ENCODE measurements around the gene LY86.

Gene LY86

DNA sequence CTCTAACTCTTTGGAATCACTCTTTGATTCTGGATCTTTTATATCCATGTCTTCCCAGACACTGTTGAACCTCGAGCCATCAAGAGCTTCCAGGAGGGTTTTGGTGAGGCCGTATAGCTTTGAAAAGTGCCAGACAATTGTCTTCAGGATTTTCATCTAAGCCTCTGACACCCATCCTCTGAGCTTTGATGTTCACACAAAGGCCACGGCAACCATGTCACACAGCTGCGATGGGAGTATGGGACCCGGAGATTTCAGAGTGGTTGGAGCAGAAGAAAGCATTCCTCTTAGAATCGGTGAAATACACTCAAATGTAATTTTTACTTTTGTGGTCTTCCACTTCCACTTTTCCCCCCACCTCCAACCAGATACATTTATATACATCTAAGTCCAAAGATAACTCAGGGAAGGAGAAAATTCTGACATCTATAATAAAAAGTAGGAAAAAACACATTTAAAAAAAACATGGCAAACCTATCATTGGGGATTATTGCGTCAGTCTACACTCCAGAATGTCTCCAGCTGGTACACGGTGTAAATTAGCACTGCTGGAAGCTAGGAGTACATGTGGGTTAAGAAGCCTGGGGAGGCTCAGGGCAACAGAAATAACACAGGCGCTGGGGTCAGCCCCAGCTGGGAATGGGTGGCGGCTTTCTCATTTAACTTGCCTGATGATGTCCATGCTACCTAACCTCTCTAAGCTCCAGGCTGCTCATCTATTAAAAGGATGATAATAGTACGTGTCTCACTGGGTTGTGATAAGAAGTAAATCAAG is 92.7 kb downstream of the LY86 start:
- no peak for DNase-seq (ENCODE audit: low read depth in 2 of 3, low spot score in 2 of 3)

DNA sequence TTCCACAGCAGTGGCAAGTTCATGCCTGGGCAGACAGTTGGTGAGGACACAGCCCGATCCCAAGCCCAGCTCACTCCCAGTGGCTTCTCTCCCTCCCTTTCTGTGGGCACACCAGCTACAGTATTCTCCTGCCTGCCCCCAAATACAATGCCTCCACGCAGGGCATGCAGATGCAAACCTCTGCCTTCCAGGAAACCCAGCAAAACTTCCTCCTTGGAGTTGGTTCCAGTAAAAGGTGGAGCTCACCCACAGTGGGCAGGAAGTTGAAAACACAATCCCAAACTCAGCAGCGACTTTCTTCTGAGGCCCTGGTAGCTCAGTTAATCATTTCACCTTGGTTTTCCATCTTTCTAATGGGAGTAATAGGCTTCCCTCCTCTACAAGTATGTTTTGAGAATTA is 93.7 kb downstream of the LY86 start:
- no peak for DNase-seq (ENCODE audit: low read depth in 2 of 3, low spot score in 2 of 3)

DNA sequence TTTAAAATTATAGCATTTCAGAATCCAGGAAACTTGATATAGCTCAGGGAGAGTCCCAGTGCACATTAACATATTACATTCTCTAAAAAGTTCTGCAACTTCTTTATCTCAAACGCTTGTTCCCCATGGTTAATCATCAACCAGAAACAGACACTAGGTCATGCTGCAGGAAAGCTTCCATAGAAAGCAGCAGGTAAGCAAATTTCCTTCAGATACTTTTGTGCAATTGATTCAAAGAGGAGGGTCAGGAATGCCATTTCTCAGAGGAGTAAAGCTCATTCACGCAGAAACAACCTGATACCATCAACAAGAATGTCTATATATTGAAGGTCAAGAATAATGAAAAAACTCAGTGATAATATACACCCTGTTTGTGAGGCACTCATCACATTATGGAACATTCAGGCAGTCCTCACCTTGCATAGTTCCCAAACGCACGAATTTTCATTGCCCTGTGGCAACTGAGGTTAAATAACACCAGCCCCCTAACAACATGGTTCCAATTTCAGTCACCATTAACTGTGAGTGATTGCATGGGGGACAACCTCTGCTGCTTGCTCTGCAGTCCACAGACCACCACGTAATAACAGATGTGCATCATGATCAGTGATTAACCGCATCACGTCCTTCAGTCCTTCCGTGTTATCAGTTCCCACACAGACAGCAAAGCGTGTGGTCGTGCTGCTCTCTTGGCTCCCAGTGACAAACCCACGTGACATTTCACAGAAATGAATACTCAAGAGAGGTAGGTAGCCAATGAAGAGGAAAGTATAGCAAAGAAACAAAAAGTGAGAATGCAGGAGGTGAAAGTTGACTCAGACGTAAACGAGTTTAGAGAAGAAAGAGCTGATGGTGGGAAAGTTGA is 95.7 kb downstream of the LY86 start:
- no peak for DNase-seq (ENCODE audit: low read depth in 2 of 3, low spot score in 2 of 3)

DNA sequence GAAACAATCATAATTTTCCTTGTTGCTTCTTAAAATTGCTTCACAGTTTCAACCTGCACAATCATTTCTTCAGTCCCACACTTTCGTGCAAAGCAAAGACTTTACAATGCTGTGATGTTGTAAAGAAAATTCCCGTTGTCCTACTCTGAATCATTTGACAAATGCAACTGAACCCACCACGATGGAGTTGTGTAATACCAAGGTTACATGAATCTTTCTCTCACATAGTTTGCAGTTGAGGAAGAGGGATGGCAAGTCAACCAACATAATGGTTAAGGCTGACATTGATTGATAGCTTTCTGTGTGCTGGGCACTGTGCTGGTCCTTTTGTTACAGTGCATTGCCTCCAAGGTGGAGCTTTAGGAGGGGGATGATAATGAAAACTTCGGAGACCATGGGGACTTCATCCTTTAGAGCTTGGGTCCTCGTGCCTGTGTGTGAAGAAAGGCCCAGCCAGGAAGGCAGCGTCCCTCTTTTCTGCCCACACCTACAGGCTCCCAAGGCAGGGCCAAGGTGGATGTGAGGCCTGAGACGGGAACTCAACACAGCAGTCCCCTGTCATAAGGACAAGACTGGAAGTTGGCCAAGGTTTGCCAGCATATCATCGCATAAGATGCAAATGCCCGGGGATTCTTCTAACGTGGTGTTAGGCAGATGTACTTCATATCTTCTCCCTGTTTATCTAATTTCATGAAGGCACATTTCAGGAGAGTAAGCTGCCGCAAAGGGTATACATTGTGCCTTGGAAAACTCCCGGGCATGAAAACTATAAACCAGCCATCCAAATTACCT is 96.9 kb downstream of the LY86 start:
- no peak for DNase-seq (ENCODE audit: low read depth in 2 of 3, low spot score in 2 of 3)

DNA sequence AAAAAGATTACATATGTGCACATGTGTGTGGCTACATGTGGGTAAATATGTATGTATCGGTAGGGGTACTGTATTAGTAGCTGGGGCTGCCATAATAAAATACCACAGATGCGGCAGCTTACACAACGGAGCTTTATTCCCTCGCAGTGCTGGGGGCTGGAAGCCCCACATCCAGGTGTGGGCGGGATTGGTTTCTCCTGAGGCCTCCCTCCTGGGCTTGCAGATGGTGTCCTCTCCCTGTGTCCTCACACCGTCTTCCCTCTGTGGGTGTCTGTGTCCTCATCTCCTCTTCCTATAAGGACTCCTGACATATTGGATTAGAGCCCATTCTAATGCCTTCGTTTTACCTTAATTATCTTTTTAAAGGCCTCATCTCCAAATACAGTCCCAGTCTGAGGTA is 97.7 kb downstream of the LY86 start:
- DNase-seq (ENCODE audit: low read depth in 2 of 3, low spot score in 2 of 3) = no peak

DNA sequence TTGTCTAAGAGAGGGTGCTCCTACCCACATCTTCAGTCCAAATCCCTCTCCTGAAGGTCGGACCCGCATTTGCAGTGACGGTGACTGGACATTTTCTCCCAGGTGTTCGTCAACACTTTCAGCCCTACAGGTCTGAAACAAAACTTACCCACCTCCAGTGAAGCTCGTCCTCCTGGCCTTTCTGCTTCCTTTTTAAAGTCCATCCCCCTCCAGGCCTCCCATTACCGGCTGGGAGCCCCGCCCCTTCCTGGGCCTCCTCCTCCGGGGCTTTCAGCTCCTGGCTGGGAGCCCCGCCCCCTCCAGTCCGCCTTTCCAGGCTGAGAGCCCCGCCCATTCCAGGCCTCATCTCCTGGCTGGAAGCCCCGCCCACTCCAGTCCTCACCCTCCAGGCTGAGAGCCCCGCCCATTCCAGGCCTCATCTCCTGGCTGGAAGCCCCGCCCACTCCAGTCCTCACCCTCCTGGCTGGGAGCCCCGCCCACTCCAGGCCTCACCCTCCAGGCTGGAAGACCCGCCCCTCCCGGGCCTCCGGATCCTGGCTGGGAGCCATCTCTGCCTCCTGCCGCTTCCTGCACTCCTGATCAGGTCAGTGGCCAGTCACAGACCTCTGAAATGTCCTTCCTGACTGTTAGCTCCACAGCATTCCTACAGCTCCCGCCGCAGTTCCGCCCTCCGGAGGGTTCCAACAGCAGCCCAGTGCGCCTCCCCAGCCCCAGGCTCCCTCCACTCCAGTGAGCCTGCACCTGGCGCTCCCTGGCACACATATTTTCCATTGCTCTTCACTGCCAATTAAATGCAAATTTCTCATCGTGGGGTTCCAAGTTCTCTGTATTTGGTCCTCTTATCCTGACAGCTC is 98.5 kb downstream of the LY86 start:
- peak in 1 of 3 experiments; percentile 19 for DNase-seq (ENCODE audit: low read depth in 2 of 3, low spot score in 2 of 3)

DNA sequence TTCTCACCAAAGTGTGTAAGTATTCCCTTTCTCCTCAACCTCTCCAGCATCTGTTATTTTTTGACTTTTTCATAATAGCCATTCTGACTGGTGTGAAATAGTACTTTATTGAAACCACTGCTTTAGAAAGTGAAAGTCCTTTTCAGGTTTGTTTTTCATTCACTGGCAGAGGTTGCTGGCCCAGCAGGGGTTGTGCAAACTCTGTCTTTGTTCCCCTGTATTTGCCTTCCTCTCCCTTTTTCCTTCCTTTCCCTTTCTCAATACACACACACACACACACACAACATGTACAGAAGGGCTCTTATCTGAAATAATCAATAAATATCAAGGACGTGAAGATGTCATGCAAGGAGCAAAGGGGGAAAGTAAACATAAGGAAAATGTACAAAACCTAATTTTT is 99.8 kb downstream of the LY86 start:
- DNase-seq (ENCODE audit: low read depth in 2 of 3, low spot score in 2 of 3) = no peak

DNA sequence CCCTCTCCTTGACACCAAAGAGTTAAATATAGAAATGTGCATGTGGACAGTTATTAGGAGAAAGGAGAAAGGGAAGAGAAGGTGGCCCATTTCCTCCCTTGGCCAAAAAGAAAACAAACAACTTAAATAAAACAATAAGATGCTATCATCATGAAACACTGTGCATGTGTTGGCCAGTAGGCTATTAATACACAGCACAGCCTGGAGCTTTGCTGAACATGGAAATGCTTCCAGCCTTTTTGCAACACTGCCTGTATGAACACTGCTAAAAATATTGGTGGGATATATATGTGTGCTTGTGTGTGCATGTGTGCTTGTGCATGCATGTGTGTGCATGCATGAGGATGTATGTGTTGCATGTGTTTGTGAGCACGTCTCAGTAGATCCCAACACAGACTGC is 100.4 kb downstream of the LY86 start:
- DNase-seq (ENCODE audit: low read depth in 2 of 3, low spot score in 2 of 3) = no peak

DNA sequence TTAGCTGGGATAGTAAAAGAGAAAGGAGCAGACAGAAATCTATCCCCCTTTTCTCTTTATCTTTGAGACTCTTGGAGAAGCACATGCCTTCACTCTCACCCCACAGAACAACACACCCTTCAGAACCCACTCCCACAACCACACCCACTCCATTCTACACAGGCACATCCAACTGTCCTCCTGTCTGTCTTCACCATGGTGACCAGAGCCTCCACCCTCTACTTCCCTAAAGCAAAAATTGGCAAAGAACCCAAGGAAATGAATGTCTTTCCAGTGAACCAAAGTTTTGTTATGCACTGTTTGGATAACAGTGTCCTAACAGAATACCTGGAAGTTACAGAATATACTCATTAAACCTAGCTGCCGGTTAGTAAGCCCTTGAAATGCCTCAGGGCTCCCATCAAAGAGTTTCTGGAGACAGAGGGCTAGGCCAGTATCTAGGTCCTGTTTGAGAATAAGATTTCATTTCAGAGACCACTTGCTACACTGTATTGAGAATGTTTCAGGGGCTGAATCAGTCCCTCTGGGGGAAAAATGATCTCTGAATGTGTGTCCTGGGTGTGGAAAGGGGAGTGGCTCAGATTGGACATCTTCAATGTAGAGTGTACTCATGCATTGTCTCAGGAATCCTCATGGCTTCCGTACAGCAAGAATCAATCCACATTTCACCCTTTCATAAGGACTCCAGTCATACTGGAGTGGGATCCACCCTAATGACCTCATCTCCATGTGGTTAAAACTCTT is 101.1 kb downstream of the LY86 start:
- DNase-seq (ENCODE audit: low read depth in 2 of 3, low spot score in 2 of 3) = no peak

DNA sequence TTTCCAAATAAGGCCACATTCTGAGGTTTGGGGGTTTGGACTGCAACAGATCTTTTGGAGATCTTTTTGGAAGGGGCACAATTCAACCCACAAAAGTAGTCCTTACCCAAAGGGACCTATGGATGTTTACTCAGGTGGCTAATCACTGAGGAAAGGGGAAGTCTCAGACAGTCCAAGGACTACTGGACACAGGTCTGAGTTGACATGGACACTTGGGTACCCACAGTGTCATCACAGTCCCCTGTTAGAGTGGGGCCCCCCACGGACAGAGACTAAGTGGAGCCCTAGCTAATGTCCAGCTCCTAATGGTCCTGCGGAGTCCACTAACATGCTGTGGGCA is 101.6 kb downstream of the LY86 start:
- DNase-seq (ENCODE audit: low read depth in 2 of 3, low spot score in 2 of 3) = no peak

DNA sequence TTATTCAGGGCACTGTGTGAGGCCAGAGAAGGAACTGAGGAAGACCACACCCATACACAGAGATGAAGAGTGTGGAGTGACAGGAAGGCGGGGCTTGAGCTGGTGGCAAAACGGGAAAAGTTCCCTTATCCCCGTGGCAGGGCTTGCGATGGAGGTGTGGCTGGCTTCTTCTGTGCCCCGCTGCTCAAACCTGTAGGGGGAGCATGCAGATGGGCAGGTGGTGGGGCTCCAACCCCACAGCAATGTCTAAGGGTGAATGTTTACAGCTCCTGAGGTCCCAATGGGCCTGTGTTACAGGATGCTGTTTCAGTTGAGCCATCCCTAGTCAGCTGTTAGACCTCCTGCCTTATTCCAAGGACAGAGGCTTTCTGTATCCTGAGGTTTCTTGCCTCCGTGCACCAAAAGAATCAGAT is 105.9 kb downstream of the LY86 start:
- no peak for DNase-seq (ENCODE audit: low read depth in 2 of 3, low spot score in 2 of 3)

DNA sequence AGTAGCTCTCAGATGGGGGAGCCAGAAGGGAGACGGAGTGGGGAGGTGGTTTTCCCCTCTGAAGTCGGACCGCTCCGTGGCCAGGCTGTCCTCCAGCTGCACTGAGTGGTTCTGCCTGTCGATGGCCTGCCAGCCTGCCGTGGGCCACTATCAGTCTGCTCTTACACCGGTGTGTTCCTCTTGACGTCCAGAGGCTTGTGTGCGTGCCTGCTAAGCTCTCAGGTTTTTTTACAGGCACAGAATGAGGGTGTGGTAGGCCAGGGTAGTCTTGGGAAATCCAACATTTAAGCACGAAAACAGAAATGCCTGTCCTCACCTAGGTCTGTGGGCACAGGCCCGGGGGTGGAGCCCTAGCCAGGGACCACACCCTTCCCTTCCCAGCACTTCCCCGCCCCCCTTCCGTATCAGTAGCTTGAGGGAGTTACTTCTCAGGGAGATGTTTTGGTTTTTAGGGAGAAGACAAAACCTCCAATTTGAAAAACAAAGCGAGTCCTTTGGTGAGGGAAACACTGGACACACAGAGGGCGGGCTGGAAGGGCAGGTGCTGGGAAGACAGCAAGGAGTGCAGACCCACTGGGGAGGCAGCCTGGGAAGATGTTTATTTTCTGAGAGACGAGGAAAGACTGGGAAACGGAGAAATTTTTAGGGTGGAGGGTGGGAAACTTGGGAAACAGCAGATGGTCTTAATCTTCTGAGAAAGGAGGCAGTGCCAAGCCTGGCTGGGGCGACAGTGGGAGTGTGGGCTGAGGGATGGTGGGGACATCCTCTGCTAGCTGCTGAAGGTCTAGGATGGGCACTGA is 106.5 kb downstream of the LY86 start:
- no peak for DNase-seq (ENCODE audit: low read depth in 2 of 3, low spot score in 2 of 3)

DNA sequence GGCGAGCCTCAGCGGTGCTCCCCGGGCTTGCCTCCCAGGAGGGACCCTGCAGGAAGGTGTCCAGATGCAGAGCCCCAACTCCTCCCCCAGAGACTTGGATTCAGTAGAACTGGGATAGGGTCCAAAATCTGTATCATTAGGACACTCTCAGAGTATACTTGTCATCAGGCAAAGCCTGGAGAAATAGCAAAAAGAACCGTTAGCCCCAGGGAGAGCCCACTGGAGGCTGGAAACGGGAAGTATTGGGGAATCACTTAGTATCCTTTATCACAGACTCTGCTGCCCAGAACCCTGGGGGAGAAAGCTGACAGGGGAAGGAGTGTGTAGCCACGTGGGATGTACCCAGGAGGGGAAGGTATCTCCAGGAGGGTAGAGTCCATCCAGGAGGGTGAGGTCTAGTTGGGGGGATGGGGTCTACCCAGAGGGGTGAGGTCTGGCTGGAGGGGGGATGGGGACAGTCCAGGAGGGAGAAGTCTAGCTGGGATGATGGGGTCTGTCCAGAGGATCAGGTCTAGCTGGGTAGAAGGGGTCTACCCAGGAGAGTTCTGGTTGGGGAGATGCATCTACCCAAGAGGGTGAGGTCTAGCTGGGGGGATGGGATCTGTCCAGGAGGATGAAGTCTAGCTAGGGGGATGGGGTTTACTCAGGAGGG is 107.2 kb downstream of the LY86 start:
- no peak for DNase-seq (ENCODE audit: low read depth in 2 of 3, low spot score in 2 of 3)

DNA sequence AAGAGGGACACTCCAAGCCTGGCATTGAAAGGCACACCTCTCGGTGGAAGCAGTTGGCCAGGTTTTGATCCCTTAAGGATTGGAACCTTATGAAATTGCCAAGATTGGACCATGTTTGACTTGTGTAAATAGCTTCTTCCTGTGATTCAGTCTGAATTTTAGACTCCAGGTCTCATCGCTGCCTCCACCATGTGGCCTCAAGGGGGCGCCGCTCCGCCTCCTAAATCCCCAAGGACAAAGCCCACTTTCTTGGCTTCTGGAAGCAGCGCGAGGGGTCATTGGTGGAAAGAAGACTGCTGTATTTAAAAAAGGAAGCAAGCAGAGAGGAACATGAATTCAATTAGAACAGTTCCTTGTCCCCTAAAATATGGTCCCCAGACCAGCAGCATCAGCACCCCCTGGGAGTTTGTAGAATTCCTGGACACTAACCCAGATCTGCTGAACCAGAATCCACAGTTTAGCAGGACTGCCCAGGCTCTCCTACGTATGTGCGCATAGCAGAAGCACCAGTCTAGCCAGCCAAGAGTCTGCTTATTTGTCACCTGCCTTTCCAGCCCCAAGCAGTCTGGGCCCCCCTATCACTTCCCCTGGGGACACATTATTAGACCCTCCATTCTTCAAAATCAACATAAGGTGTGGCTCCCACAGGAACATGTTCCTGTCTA is 108.5 kb downstream of the LY86 start:
- DNase-seq (ENCODE audit: low read depth in 2 of 3, low spot score in 2 of 3) = no peak

DNA sequence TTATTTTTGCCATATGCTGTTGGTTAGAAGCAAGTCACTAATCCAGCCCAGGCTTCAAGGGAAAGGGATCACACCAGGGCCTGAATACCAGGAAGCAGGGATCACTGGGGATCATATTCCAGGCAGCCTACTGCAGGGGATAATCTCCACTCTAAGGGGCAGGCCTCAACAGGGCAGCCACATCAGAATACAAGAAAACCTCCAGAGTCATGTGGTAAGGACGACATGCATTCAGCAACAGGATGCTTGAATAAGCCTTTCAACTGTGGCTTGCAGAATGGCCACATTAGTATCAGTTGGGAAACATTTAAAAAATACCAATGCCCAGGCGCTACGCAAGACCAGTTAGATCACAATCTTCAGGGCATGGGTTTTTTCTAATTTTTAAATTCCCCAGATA is 109.1 kb downstream of the LY86 start:
- no peak for DNase-seq (ENCODE audit: low read depth in 2 of 3, low spot score in 2 of 3)

DNA sequence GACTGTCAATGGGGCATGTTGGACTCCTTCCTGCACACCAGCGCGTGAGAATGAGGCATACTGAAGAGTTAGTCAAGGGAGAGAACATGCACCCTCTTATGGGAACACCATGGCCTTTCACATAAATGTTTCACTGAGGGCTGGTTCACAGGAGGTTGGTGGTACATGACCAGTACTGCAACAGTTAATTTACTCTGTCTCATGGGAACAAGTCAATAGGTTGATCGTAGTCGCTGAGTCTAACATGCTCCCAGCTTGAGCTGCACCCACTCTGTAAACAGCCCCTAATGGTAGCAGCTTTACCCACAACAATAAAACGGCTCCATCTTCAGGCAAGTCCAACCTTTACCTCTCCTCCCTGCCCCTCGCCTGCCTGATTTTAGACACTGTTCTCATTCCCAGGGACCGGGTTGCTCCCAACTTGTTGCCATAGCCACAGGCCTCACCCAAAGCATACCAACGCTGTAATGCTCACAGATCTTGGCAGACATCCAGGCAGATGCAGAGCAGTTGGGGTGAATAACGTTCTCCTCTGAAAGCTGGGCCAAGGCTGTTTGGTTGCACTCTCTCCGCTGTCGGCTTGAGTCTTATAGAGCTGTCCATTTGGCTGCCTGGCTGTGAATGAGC is 111.3 kb downstream of the LY86 start:
- DNase-seq (ENCODE audit: low read depth in 2 of 3, low spot score in 2 of 3) = no peak

DNA sequence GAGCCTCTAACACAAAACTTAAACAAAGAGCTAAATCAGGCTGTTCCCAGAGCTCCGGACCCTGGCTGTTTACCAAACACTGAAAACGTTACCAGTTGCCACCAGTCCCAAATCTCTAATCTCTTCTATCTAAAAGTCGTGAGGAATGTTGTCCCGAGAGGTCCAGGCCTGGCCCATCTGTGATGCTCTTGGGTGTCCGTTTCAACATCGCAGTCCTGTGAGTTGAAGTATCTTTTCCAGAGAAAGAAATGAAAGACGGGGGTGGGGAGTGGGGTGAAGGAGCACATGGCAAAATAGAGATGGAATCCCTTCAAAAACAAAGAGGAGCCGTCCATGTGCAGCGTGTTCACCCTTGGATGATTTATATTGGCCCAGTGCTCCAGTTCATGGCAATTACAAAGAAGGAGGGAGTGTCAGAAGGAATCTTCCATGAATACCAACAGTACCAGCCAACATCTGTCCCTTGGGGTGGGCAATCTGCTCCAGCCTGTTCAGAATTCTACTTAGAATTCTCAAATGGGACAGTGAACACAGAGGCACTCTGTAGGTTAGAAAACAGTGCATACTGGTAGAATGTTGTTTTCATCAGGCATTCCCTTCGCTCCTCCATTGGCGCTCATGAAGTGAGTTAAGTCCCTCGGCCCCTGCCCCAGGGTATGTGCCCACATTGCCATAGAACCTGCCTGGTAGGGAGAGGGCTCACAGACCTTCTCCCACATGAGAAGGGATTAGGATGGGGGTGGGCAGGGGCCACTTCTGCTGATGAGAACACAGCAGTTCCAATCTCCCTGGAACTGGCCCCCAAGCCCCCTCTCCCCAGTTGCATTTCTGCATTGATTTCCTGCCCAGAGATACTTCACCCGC is 112.1 kb downstream of the LY86 start:
- DNase-seq (ENCODE audit: low read depth in 2 of 3, low spot score in 2 of 3) = no peak
